Kidney epithelial cell (primary cell): Measurements from ENCODE around the gene DNAH12. TPM values are rescaled to one million over a fixed set of nuclear protein-coding genes. Genes with fewer than 3 reads are reported as not detected.
A peak's percentile ranks its signal among the peaks of the same experiment; 100 is the strongest.

ENCODE experiments used
- DNase-seq: peaks from one replicate; pipeline ENCODE4 v3.0.0-alpha.2; 2010; ENCODE audit warnings: low read depth
- H3K27me3 ChIP-seq: 2 replicates; pipeline ENCODE4 v1.6.0; 2011; ENCODE audit warnings: low read length; ENCODE audit not compliant: control insufficient read depth, insufficient read depth
- H3K36me3 ChIP-seq: 2 replicates; pipeline ENCODE4 v1.5.1; 2011; ENCODE audit warnings: low read length; ENCODE audit not compliant: control insufficient read depth, insufficient read depth
- H3K4me3 ChIP-seq: 2 replicates; pipeline ENCODE4 v1.5.1; 2011; ENCODE audit warnings: low read depth, mild to moderate bottlenecking, control low read depth, low read length
- CTCF ChIP-seq: IDR thresholded peaks from 2 replicates; pipeline ENCODE4 v1.5.1; 2011; ENCODE audit warnings: mild to moderate bottlenecking, moderate library complexity, low read length, control low read depth, inconsistent platforms; ENCODE audit not compliant: insufficient read depth, poor library complexity, severe bottlenecking
- total RNA-seq: library from RNA; depleted of rRNA; stranded (reverse); fragments of >200 nt; gene quantifications from 2 replicates; pipeline ENCODE4 v1.2.3, GENCODE V29; 2015

Gene DNAH12
- total RNA-seq, 1 donor from 2014 or later = not detected

- Histone ChIP-seq H3K27me3 (no peaks in the 10 kb centered on the region), H3K4me3 (no peak overlapping the region), H3K36me3 (no peaks in the 10 kb centered on the region)
- no peak for TF ChIP-seq CTCF
- DNase-seq = no peak
Measured at GRCh38 chr3:57559526-57559925, 15.4 kb upstream of the DNAH12 start.

- TF ChIP-seq CTCF = no peak
- no peak for DNase-seq
Measured at GRCh38 chr3:57557085-57557537, 13.0 kb upstream of the DNAH12 start.

GRCh38 chr3:57556459-57557084 lies 12.4 kb upstream of the DNAH12 start:
- DNase-seq = no peak
- H3K27me3 ChIP-seq = no peaks in the 10 kb centered on the region
- H3K36me3 ChIP-seq = no peaks in the 10 kb centered on the region
- TF ChIP-seq CTCF = no peak
- H3K4me3 ChIP-seq = peak overlapping the region; percentile 75

More at GRCh38 chr3:57557085-57557537, 13.0 kb upstream of the DNAH12 start:
- H3K27me3 ChIP-seq = no peaks in the 10 kb centered on the region
- no peaks in the 10 kb centered on the region for H3K36me3 ChIP-seq
- H3K4me3 ChIP-seq = peak overlapping the region; percentile 75

- no peak for TF ChIP-seq CTCF
- peak within 1 kb of the TSS; percentile 75 for H3K4me3 ChIP-seq
- H3K27me3 ChIP-seq = no peaks in the 10 kb centered on the region
- DNase-seq = peak; percentile 57
- no peaks in the 10 kb centered on the region for H3K36me3 ChIP-seq
Measured at GRCh38 chr3:57555738-57556458, 11.8 kb upstream of the DNAH12 start, which contains the start of gene PDE12. TSS of gene PDE12 (plus strand) at chr3:57556274. CDS start at chr3:57556380, 106 bp downstream.

GRCh38 chr3:57555306-57555705 lies 11.2 kb upstream of the DNAH12 start:
- Histone ChIP-seq H3K4me3 (peak overlapping the region; percentile 75), H3K36me3 (no peaks in the 10 kb centered on the region), H3K27me3 (no peaks in the 10 kb centered on the region)
- no peak for DNase-seq
- no peak for TF ChIP-seq CTCF
